GM18499 (cell line): ENCODE data around the gene ARID1A.
"Not testable (repeated sequence)": the region's sequence is repeated elsewhere in the genome, so short reads cannot be mapped to it uniquely, and the experiment has no call there.

Source experiments
- ATAC-seq: cut with Tn5 transposase; IDR thresholded peaks from one replicate; pipeline ENCODE4 v1.9.1; 2021; ENCODE audit warnings: moderate number of reproducible peaks; ENCODE audit not compliant: insufficient read depth, unreplicated experiment

ARID1A gene

GRCh38 chr1:26785611-26786436 is 90.0 kb downstream of the ARID1A start:
- ATAC-seq: no peak

- no peak for ATAC-seq
These were observed 90.9 kb downstream of the ARID1A start for GRCh38 chr1:26786437-26787380.

DNA sequence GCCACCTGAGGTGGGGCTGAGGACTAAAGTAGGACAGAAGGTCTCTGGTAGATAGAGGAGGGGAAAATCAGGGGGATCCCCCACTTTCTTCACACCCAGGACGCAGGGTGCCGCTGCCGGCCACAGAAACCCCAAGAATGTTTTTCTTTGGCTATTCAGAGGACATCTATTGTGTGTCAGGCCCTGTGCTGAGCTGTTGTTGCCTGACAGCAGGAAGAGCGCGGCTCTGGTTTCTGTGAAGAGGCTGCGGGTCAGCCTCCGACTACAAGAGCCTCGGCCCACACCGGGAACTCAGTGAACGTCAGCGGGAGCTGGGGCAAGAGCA is 91.5 kb downstream of the ARID1A start:
- no peak for ATAC-seq

DNA sequence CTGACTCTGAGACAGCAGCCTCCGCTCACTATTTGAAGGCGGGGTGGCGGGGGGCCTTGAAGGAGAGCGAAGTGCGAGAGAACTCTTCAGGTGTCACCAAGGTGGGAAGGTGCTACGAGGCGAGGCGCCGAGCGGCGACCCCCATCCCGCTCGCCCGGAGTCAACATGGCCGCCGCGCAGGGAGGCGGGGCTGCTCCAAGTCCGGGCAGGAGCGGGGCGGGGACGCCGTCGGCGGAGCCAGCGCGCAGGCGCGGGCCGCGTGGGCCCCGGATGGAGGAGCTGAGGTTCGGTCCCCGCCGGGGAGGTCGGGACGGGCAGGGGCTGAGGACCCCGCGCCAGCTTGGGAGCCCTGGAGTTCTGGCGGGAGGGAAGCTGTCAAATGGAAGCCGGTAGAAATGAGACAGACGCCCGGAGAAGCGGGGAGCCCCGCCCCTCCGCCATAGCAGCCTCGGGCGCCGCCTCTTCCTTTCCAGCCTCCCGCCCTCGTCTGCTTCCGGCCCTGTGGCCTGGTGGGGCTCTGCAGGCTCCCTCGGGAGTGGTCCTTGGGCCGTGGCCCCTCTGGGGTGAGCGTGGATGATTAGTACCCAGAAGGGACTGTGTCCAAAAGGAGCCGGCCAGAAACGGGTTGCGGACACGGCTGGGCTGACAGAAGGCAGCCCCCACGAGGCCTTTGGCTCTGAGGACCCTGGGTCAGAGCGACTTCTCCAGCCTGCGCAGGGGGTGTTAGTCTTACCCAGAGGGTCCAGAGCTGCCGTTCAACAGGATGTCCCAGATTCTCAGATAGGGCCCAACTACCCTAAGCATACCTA is 92.1 kb downstream of the ARID1A start, which contains the start of gene PIGV:
PIGV (plus strand) TSS at position 245 of the 809 bp plus-strand sequence. CDS start 2,866 bp downstream, outside the sequence.
- no peak for ATAC-seq

DNA sequence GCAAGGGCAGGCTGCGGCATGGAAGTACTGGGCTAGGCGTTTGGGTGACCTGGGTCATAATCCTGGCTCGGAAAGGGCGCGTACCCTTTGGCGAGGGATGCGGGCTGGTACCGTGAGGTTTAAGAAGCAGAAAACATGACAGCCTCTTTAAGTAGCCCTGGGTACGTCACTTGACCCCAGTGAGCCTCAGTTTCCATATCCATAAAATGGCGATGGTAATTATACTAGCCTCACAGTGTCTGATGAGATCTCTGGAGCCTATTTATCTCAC is 92.6 kb downstream of the ARID1A start:
- no peak for ATAC-seq

DNA sequence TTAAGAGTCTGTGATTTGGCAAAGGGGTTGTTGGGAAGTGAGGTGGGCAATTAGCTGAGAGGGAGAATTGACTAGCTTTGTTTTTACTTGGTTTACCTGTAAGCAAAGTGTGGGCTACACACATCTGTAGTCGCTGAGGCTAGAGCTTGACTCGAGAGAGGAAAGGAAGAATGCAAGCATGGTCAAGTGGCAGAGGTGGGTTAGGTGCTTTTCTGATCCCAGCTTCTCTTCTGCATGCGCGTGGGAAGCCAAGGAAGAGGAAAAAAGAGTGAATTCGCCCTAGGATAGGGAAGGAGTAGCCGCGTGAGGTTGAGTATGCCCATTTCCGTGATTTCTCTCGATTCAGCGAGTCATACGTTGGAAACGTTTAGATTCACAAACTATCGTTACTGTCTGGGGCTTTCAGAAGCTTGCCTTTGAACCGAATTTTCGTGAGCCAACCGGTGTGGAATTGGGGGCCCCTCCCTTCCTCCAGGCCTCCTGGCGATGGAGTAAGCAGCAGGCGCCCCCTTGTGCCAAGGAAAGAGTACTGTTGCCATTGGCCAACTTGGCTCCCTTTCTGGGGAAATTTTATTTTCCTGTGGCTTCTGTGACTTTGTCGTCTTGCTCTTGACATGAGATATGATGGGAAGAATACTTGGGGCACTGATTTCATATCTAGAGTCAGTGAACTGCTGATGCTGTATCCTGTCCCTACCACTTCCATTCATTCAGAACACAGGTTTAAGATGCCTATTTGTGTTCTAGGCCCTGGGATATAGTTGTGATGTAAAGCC is 93.2 kb downstream of the ARID1A start:
- no peak for ATAC-seq

GRCh38 chr1:26789612-26789865 is 93.7 kb downstream of the ARID1A start:
- ATAC-seq: no peak

- no peak for ATAC-seq
These were observed 94.1 kb downstream of the ARID1A start for GRCh38 chr1:26789931-26790330.

DNA sequence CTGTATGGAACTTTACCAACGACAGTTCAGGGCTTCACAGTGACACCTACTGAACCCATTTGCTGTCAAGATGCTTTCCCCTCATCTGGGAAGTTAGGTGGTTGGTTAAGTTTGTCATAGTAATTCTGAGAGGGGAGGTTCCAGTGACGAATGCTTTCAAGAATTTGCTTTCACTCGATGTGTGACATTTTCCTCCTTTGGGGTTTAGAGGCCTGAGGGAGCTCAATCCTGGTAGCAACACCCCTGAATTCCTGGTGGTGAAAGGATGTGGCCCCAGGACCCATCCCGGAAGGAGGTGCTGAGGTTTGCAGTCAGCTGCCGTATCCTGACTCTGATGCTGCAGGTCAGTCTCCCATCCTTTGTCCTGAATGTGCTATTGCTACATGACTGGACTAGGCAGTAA is 94.7 kb downstream of the ARID1A start:
- ATAC-seq: no peak

GRCh38 chr1:26791148-26791547 is 95.3 kb downstream of the ARID1A start:
- no peak for ATAC-seq

GRCh38 chr1:26791626-26792025 is 95.8 kb downstream of the ARID1A start:
- no peak for ATAC-seq

- no peak for ATAC-seq
These were observed 97.1 kb downstream of the ARID1A start for GRCh38 chr1:26792924-26793323.

GRCh38 chr1:26794391-26794790 is 98.6 kb downstream of the ARID1A start:
- no peak for ATAC-seq

- ATAC-seq: no peak
These were observed 101.8 kb downstream of the ARID1A start for GRCh38 chr1:26797627-26798026.

GRCh38 chr1:26799479-26800142 is 103.8 kb downstream of the ARID1A start:
- no peak for ATAC-seq

DNA sequence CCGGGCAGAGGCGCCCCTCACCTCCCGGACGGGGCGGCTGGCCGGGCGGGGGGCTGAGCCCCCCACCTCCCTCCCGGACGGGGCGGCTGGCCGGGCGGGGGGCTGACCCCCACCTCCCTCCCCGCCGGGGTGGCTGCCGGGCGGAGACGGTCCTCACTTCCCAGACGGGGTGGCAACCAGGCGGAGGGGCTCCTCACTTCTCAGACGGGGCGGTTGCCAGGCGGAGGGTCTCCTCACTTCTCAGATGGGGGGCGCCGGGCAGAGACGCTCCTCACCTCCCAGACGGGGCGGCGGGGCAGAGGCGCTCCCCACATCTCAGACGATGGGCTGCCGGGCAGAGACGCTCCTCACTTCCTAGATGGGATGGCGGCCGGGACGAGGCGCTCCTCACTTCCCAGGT is 108.1 kb downstream of the ARID1A start:
- ATAC-seq: not testable (repeated sequence)

DNA sequence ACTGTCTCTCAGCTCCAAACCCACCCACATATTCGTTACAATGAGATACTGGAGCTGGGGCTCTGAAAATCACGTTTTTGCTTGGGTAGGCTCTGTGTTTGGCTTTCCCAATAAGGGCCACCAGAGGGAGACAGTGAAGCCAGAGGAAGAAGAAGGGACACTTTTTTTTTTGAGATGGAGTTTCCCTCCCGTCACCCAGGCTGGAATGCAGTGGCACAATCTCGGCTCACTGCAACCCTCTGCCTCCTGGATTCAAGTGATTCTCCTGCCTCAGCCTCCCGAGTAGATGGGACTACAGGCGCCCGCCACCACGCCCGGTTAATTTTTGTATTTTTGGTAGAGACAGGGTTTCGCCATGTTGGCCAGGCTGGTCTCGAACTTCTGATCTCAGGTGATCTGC is 114.3 kb downstream of the ARID1A start:
- not testable (repeated sequence) for ATAC-seq

- no peak for ATAC-seq
These were observed 115.2 kb downstream of the ARID1A start for GRCh38 chr1:26811057-26811456.

GRCh38 chr1:26811708-26812107 is 115.9 kb downstream of the ARID1A start:
- no peak for ATAC-seq

DNA sequence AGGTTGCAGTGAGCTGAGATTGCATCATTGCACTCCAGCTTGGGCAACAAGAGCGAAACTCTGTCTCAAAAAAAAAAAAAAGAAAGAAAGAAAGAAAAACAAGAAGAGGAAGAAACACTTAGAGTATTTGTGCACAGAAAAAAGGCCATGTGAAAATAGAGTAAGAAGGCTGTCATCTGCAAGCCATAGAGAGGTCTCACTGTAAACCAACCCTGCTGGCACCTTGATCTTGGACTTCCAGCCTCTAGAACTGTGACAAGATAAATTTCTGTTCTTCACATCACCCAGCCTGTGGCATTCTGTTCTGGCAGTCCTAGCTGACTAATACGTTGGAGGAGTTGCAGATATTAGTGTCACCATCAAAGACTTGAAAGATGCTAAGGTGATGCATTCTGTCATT is 118.6 kb downstream of the ARID1A start:
- ATAC-seq: no peak
